Breast epithelium (tissue), 3 donors: ENCODE measurements around the gene APBA3.

ENCODE experiments used
- POLR2A ChIP-seq: fragments of 450-650 bp; IDR thresholded peaks from one replicate; pipeline ENCODE4 v1.6.1; 2016; ENCODE audit warnings: antibody characterized with exemption, mild to moderate bottlenecking, moderate library complexity
- POLR2AphosphoS5 ChIP-seq, 3 donors: sonication (generic); formaldehyde crosslinking; IDR thresholded peaks; one replicate each; pipeline ENCODE4 v1.6.1; 2017; ENCODE audit warnings: antibody characterized with exemption in 3 of 3
- TF ChIP-seq, protein P1 (sequence below), 3 donors: fragments of 450-650 bp; IDR thresholded peaks; one replicate each; pipeline ENCODE4 v1.5.1; 2016 to 2017; ENCODE audit warnings: antibody characterized with exemption in 3 of 3, mild to moderate bottlenecking in 3 of 3, moderate library complexity in 3 of 3

DNA sequence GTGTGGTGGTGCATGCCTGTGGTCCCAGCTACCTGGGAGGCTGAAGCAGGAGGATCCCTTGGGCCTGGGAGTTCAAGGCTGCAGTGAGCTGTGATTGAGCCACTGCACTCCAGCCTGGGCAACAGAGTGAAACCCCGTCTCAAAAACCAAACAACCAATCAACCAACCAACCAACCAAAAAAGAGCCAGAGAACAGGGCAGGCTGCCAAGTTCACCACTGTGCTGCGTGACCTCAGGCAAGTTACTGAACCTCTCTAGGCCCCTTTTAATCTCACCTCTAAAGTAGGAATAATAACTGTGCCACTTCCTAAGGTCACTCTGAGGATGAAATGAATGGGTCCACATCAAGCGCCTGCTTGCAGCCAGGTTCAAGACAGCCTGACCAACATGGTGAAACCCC, 36.4 kb downstream of the APBA3 start:
- TF ChIP-seq POLR2A (no peak), POLR2AphosphoS5 (IDR thresholded peaks at IDR 0.05) (no peak)
- TF ChIP-seq, protein P1, sequence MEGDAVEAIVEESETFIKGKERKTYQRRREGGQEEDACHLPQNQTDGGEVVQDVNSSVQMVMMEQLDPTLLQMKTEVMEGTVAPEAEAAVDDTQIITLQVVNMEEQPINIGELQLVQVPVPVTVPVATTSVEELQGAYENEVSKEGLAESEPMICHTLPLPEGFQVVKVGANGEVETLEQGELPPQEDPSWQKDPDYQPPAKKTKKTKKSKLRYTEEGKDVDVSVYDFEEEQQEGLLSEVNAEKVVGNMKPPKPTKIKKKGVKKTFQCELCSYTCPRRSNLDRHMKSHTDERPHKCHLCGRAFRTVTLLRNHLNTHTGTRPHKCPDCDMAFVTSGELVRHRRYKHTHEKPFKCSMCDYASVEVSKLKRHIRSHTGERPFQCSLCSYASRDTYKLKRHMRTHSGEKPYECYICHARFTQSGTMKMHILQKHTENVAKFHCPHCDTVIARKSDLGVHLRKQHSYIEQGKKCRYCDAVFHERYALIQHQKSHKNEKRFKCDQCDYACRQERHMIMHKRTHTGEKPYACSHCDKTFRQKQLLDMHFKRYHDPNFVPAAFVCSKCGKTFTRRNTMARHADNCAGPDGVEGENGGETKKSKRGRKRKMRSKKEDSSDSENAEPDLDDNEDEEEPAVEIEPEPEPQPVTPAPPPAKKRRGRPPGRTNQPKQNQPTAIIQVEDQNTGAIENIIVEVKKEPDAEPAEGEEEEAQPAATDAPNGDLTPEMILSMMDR (IDR thresholded peaks at IDR 0.05), result no peak
